ENCODE data around the gene PNMT.

PNMT gene

DNA sequence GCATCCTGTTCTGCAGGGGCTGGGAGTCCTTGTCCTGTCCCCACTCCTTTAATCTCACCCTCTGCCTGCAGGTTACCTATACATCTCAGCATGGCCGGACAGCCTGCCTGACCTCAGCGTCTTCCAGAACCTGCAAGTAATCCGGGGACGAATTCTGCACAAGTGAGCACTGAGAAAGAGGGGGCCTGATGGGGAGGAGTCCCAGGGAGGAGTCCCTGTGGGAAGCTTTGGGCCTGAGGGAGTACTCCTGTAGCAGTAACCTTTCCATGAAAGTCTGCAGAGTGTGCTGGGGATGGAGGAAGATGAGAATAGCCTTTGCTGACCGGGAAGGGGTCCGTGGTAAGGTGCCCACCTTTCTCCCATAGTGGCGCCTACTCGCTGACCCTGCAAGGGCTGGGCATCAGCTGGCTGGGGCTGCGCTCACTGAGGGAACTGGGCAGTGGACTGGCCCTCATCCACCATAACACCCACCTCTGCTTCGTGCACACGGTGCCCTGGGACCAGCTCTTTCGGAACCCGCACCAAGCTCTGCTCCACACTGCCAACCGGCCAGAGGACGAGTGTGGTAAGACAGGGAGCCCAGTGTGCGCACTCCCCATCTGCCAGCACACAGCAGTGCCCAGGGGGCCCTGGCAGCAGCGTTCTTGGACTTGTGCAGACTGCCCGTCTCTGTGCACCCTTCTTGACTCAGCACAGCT, 47.3 kb downstream of the PNMT start:
- intact Hi-C loops (cut with DNase I): no loop called here

DNA sequence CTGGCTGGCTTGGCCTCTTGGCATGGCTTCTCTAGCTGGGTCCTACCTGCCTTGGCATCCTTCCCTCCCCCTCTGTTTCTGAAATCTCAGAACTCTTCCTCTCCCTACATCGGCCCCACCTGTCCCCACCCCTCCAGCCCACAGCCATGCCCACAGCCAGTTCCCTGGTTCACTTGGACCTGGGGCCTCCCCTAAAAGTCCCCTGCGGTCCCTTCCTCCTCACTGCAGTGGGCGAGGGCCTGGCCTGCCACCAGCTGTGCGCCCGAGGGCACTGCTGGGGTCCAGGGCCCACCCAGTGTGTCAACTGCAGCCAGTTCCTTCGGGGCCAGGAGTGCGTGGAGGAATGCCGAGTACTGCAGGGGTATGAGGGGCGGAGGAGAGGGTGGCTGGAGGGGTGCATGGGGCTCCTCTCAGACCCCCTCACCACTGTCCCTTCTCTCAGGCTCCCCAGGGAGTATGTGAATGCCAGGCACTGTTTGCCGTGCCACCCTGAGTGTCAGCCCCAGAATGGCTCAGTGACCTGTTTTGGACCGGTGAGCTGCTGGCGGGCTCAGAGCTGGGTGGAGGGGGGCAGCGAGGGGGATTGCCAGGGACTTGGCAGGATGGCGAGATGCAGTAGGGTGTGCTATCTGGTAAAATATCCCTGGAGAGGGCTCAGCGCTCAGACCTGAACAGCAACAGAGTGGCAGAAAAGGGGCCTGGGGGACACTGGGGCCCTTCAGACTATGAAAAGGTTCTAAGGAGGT, 48.0 kb downstream of the PNMT start:
- DNase-seq: no peak
- intact Hi-C loops (cut with DNase I): no loop called here

More for the DNA sequence above, 47.3 kb downstream of the PNMT start:
- no peak for DNase-seq

DNA sequence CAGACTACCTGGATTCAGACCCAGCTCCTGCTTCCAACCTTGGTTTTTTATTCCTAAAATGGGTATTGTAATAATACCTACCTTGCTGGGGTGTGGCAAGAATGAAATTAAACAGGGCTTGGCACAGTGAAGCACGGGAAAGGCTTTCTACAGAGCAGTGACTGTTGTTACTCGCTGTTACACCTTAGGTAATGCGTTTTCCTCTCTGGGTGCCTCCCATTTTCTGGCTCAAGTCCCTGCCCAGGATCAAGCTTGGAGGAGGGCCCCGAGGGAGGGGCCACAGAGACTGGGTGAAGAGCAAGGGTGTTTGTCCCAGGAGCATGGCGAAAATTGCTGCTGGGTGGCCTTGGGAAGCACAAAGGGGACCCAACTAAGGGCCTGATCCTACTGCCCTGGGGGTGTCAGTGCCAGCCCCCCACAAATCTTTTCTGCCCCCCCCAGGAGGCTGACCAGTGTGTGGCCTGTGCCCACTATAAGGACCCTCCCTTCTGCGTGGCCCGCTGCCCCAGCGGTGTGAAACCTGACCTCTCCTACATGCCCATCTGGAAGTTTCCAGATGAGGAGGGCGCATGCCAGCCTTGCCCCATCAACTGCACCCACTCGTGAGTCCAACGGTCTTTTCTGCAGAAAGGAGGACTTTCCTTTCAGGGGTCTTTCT, 48.8 kb downstream of the PNMT start:
- DNase-seq: peak in 3 of 42 donors; percentile 28 to 51 (median 40)
- intact Hi-C loops (cut with DNase I): no loop called here

DNA sequence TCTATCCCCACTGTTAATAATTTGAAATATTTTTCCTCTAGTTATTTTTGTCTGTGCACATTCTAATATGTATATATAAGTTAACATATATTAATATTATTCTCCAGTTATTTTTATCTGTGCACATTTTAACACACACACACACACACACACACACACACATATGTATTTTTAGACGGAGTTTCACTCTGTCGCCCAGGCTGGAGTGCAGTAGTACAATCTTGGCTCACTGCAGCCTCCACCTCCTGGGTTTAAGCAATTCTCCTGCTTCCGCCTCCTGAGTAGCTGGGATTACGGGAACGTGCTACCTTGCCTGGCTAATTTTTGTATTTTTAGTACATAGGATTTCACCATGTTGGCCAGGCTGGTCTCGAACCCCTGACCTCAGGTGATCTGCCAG, 49.4 kb downstream of the PNMT start:
- intact Hi-C loops (cut with DNase I): no loop called here
- peak in 2 of 42 donors; percentile 35 to 49 for DNase-seq

DNA sequence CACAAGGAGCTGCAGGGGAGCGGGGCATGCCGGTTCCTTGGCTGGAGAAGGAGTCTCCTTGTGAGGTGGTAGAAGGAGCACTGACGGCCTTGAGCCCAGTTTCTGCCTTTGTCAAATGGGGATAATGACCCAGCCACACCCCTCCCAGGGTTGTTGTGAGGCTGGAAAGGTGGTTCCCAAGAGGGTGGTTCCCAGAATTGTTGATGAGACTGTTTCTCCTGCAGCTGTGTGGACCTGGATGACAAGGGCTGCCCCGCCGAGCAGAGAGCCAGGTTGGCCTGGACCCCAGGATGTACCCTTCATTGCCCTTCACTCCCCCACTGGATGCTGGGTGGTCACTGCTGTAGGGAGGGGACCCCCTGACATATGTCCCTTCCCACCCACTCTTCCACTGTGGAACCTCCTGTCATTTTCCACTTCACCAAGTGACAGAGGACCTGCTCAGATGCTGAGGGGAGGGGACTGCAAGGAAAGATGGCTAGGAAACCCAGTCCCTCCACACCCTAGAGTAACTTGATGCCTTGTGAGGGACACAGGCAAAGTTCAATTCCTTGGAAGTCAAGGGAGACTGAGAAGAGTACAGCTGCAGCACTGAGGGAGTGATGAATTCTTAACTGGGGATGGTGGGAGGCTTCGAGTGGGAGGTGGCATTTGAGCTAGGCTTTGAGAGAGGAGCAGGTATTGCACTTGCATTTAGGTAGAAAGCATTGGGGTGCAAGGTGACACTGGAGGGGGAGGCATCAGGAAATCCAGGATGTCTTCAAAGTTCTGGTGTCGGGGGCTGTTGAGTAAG, 51.5 kb downstream of the PNMT start:
- intact Hi-C loops (cut with DNase I): no loop called here
- DNase-seq: peak in 38 of 42 donors; percentile 28 to 91 (median 69)

All from head of caudate nucleus (tissue), 42 donors.